Dendritic cell treated with granulocyte-macrophage colony-stimulating factor and Interleukin-4, amounts not matched to agents 40 ng/mL and 50 ng/mL, for 4 days (primary cell): ENCODE results near the gene IL1R1.
A peak's percentile ranks its signal among the peaks of the same experiment; 100 is the strongest.

ENCODE experiments used
- H3K27ac Mint-ChIP-seq: one replicate; pipeline ENCODE4 v1.8.0; 2022; ENCODE audit warnings: mild to moderate bottlenecking, mixed read lengths
- H3K27me3 Mint-ChIP-seq: one replicate; pipeline ENCODE4 v1.8.0; 2022; ENCODE audit warnings: mild to moderate bottlenecking, mixed read lengths
- H3K36me3 Mint-ChIP-seq: one replicate; pipeline ENCODE4 v1.8.0; 2022; ENCODE audit warnings: low read depth, mixed read lengths
- H3K4me1 Mint-ChIP-seq: one replicate; pipeline ENCODE4 v1.8.0; 2022; ENCODE audit warnings: low read depth, mixed read lengths
- H3K4me3 Mint-ChIP-seq: one replicate; pipeline ENCODE4 v1.8.0; 2022; ENCODE audit warnings: mild to moderate bottlenecking, moderate library complexity, mixed read lengths
- H3K9me3 Mint-ChIP-seq: one replicate; pipeline ENCODE4 v1.8.0; 2022; ENCODE audit warnings: mixed read lengths
- intact Hi-C: fragments of 100-400 bp; cut with micrococcal nuclease; formaldehyde crosslinking; loops from one replicate; pipeline ENCODE4 v1.15.0; 2022

Gene IL1R1

GRCh38 chr2:102154364-102154763 is 11.8 kb downstream of the IL1R1 start:
- Mint-ChIP-seq H3K4me3 (no peak overlapping the region), H3K9me3 (peaks cover 38% of the 10 kb centered on the region), H3K27ac (peak overlapping the region; percentile 22), H3K4me1 (peaks cover 74% of the 10 kb centered on the region), H3K36me3 (peaks cover 97% of the 10 kb centered on the region), H3K27me3 (no peaks in the 10 kb centered on the region)
- intact Hi-C loops = no loop called here

GRCh38 chr2:102154946-102155702 is 12.6 kb downstream of the IL1R1 start:
- Mint-ChIP-seq H3K27ac (peak overlapping the region; percentile 49), H3K9me3 (peaks cover 32% of the 10 kb centered on the region), H3K27me3 (no peaks in the 10 kb centered on the region), H3K4me3 (no peak overlapping the region), H3K36me3 (peaks cover 96% of the 10 kb centered on the region), H3K4me1 (peaks cover 68% of the 10 kb centered on the region)
- intact Hi-C loops = no loop called here

GRCh38 chr2:102155703-102156515 is 13.4 kb downstream of the IL1R1 start:
- Mint-ChIP-seq H3K36me3 (peaks cover 96% of the 10 kb centered on the region), H3K9me3 (peaks cover 29% of the 10 kb centered on the region), H3K27ac (peak overlapping the region; percentile 49), H3K4me3 (no peak overlapping the region), H3K4me1 (peaks cover 69% of the 10 kb centered on the region), H3K27me3 (no peaks in the 10 kb centered on the region)
- intact Hi-C loops = no loop called here

DNA sequence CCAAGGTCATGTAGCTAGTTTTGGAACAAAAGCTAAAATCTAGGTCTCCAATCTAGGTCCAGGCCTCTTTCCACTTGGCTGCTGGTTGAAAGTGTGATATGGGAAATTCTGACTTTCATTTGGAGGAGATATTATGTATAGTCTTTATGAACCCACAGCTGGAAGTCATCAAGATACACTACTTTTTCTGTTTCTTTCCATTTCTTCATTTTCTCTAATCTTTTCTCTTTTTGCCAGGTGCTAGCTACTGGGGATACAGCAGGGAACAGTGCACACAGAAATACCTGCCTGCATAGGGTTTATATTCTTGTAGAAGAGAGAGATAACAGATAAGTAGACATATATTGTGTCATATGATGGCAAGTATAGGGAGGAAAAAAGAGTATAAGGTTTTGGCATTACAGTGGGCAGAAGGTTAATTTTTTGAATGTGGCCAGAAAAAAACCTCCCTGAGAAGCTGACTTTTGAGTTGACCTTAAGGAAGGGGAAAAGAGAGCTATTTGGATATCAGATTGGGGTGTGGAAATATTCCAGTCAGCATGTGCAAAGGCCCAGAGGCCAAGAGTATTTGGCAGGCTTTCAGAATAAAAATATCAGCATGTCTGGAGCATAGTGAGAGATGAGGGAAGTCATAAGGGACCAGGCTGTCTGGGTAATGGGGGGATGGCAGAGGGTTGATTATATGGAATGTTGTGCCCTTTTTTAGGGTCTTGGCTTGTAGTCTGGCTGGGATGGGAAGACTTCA is 15.6 kb downstream of the IL1R1 start:
- H3K4me3 Mint-ChIP-seq = no peak overlapping the region
- no peaks in the 10 kb centered on the region for H3K27me3 Mint-ChIP-seq
- intact Hi-C loops = no loop called here
- H3K4me1 Mint-ChIP-seq = peaks cover 62% of the 10 kb centered on the region
- peaks cover 8% of the 10 kb centered on the region for H3K9me3 Mint-ChIP-seq
- H3K27ac Mint-ChIP-seq = peak overlapping the region; percentile 34
- H3K36me3 Mint-ChIP-seq = peaks cover 94% of the 10 kb centered on the region

DNA sequence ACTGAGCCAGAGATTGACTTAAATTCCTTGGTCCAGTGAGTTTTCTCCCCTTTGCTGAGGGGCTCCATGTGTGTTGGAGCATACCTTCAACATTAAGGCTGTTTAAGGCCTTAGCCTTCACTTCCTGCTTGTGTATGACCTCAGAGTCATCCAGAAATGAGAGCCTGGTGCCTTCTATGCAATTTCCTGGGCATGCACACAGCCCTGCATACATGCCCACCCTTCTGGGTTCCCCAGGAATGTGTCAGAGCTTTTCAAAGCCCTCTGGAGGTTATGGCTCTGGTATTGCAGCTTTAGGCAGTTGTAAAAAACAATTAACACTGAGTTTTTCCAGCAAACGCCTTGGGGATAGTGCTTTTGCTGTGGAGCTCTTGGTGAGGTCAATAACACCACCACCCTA is 16.7 kb downstream of the IL1R1 start:
- H3K4me3 Mint-ChIP-seq = no peak overlapping the region
- no peaks in the 10 kb centered on the region for H3K9me3 Mint-ChIP-seq
- peaks cover 60% of the 10 kb centered on the region for H3K4me1 Mint-ChIP-seq
- H3K27me3 Mint-ChIP-seq = no peaks in the 10 kb centered on the region
- intact Hi-C loops = no loop called here
- H3K36me3 Mint-ChIP-seq = peaks cover 94% of the 10 kb centered on the region
- no peak overlapping the region for H3K27ac Mint-ChIP-seq

DNA sequence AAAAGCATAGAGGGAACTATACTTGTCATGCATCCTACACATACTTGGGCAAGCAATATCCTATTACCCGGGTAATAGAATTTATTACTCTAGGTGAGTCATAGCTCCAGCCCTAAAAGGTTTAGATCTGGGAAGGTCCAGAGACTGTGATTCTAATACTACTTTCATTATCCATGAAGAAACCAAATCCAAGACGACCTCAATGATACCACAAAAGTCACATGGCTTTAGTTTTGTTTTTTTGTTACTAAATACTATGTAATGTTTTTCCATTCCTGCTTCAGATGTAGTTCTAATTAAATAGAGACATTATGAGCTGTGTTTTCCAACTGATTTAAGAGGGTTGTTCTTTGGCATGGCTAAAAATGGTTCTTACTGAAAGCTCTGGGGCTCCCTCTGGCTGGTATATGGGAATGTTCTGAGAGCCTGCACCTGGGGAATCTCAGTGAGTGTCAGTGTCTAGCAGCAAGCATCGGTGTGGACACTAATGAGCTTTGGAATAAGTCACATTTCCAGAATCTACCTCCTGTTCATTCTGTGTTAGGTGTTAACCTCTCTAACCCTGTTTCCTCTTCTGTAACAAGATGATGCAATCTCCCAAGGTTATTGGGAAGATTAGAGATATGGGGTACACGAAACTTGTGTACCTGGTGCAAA is 23.8 kb downstream of the IL1R1 start:
- H3K36me3 Mint-ChIP-seq = peaks cover 93% of the 10 kb centered on the region
- no peak overlapping the region for H3K27ac Mint-ChIP-seq
- H3K4me3 Mint-ChIP-seq = no peak overlapping the region
- H3K4me1 Mint-ChIP-seq = peaks cover 12% of the 10 kb centered on the region
- H3K27me3 Mint-ChIP-seq = no peaks in the 10 kb centered on the region
- intact Hi-C loops = loop anchor here (5.0 to 10.0 kb wide), 2 partner anchors 144 to 302 kb away; no protein-coding TSS in a partner anchor
- no peaks in the 10 kb centered on the region for H3K9me3 Mint-ChIP-seq

DNA sequence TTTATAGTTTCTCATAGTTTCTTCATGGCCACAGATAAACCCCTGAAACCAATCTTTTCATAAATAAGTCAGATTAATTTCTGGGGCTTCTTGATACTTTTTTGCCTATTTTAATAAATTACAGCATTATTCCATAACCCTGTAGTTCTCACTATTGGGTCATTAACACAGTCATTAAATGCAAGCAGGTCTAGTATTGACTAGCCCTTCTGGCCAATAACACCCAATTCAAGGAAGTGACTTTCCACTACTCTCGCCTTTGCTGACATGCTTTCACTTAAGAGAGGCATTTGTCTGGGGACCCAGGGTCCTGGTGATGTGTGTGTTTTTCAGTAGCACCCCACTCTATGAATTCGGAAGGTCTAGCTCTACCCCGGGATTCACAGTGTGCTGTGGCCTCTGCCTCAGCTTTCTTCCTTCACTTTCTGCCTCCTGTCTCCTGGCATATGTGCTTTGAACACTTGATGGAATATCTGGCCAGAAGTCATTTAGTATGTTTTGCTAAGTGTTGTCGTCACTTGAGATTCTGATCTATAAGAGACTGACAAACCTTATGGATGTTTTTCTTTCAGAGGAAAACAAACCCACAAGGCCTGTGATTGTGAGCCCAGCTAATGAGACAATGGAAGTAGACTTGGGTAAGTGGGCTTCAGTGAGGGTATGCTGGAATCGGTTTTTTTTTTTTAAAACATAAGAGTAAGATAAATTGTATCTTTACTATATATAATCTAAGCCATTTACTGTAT is 25.7 kb downstream of the IL1R1 start:
- H3K4me3 Mint-ChIP-seq = no peak overlapping the region
- peaks cover 97% of the 10 kb centered on the region for H3K36me3 Mint-ChIP-seq
- no peak overlapping the region for H3K27ac Mint-ChIP-seq
- no peaks in the 10 kb centered on the region for H3K9me3 Mint-ChIP-seq
- H3K4me1 Mint-ChIP-seq = peaks cover 22% of the 10 kb centered on the region
- intact Hi-C loops = loop anchor here (5.0 to 10.0 kb wide), 2 partner anchors 146 to 303 kb away; no protein-coding TSS in a partner anchor
- H3K27me3 Mint-ChIP-seq = no peaks in the 10 kb centered on the region

GRCh38 chr2:102171946-102172345 is 29.4 kb downstream of the IL1R1 start:
- Mint-ChIP-seq H3K9me3 (no peaks in the 10 kb centered on the region), H3K4me1 (peaks cover 27% of the 10 kb centered on the region), H3K27me3 (no peaks in the 10 kb centered on the region), H3K36me3 (peaks cover 99% of the 10 kb centered on the region), H3K4me3 (no peak overlapping the region), H3K27ac (peak overlapping the region; percentile 89)
- intact Hi-C loops = no loop called here

- H3K4me1 Mint-ChIP-seq = peaks cover 29% of the 10 kb centered on the region
- no peak overlapping the region for H3K4me3 Mint-ChIP-seq
- H3K27me3 Mint-ChIP-seq = no peaks in the 10 kb centered on the region
- H3K36me3 Mint-ChIP-seq = peaks cover 99% of the 10 kb centered on the region
- no peaks in the 10 kb centered on the region for H3K9me3 Mint-ChIP-seq
- intact Hi-C loops = no loop called here
- H3K27ac Mint-ChIP-seq = peak overlapping the region; percentile 89
These were observed 30.2 kb downstream of the IL1R1 start for GRCh38 chr2:102172745-102173144.

- Mint-ChIP-seq H3K9me3 (no peaks in the 10 kb centered on the region), H3K27me3 (no peaks in the 10 kb centered on the region), H3K4me3 (no peak overlapping the region), H3K36me3 (peaks cover 91% of the 10 kb centered on the region), H3K4me1 (peaks cover 40% of the 10 kb centered on the region), H3K27ac (no peak overlapping the region)
- intact Hi-C loops = no loop called here
These were observed 33.6 kb downstream of the IL1R1 start for GRCh38 chr2:102176172-102176571.

DNA sequence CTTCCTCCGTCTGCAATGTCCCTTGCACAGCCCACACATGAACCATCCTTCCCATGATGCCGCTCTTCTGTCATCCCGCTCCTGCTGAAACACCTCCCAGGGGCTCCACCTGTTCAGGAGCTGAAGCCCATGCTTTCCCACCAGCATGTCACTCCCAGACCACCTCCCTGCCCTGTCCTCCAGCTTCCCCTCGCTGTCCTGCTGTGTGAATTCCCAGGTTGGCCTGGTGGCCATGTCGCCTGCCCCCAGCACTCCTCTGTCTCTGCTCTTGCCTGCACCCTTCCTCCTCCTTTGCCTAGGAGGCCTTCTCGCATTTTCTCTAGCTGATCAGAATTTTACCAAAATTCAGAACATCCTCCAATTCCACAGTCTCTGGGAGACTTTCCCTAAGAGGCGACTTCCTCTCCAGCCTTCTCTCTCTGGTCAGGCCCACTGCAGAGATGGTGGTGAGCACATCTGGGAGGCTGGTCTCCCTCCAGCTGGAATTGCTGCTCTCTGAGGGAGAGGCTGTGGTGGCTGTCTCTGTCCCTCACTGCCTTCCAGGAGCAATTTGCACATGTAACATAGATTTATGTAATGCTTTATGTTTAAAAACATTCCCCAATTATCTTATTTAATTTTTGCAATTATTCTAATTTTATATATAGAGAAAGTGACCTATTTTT is 35.4 kb downstream of the IL1R1 start:
- Mint-ChIP-seq H3K4me1 (peaks cover 35% of the 10 kb centered on the region), H3K9me3 (no peaks in the 10 kb centered on the region), H3K27ac (peak overlapping the region; percentile 29), H3K4me3 (no peak overlapping the region), H3K27me3 (no peaks in the 10 kb centered on the region), H3K36me3 (peaks cover 78% of the 10 kb centered on the region)
- intact Hi-C loops = no loop called here

- H3K36me3 Mint-ChIP-seq = peaks cover 68% of the 10 kb centered on the region
- intact Hi-C loops = no loop called here
- peaks cover 31% of the 10 kb centered on the region for H3K4me1 Mint-ChIP-seq
- no peak overlapping the region for H3K27ac Mint-ChIP-seq
- no peaks in the 10 kb centered on the region for H3K27me3 Mint-ChIP-seq
- no peaks in the 10 kb centered on the region for H3K9me3 Mint-ChIP-seq
- no peak overlapping the region for H3K4me3 Mint-ChIP-seq
These were observed 36.5 kb downstream of the IL1R1 start for GRCh38 chr2:102179061-102179460.
